HS-27A (cell line): ENCODE results near the gene SERINC4.
"Not testable (repeated sequence)": the region's sequence is repeated elsewhere in the genome, so short reads cannot be mapped to it uniquely, and the experiment has no call there.

Experiments used
- DNase-seq: peaks from one replicate; pipeline ENCODE4 v3.0.0-alpha.2; 2012; ENCODE audit warnings: low read depth, missing footprints

The SERINC4 gene

DNA sequence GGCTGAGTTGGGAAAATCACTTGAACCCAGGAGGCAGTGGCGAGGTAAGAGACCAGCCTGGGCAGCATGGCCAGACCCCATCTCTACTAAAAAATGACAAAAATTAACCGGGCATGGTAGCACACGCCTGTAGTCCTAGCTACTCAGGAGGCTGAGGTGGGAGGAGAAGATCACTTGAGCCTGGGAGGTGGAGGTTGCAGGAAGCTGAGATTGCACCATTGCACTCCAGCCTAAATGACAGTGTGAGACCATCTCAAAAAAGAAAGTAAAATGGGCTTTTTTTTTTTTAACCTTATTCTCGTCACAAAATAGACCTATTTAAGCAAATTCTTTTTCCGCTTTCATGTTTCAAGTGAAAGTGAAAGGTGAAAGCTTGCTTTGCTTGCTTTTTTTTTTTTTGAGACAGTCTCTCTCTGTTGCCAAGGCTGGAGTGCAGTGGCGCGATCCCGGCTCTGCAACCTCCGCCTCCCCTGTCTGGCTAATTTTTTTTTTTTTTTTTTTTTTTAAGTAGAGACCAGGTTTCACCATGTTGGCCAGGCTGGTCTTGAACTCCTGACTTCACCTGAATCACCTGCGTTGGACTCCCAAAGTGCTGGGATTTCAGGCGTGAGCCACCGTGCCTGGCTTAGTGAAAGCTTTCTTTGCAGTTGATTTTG is 50.2 kb downstream of the SERINC4 start:
- no peak for DNase-seq

DNA sequence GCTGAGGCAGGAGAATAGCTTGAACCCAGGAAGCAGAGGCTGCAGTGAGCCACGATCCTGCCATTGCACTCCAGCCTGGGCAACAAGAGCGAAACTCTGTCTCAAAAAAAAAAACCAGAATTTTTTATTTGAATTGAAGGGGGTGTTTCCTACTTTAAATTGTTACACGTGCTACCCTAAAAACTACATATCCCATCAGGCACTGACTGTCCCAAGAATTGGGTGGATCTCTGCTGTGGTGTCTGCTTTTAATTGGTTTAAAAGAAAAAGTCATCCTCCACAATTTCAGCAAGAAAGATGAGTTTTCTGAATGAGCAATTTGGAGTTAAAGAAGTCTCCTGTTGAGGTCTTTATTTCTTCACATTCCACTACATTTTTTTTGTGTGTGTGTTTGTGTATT is 51.6 kb downstream of the SERINC4 start:
- DNase-seq: no peak

DNA sequence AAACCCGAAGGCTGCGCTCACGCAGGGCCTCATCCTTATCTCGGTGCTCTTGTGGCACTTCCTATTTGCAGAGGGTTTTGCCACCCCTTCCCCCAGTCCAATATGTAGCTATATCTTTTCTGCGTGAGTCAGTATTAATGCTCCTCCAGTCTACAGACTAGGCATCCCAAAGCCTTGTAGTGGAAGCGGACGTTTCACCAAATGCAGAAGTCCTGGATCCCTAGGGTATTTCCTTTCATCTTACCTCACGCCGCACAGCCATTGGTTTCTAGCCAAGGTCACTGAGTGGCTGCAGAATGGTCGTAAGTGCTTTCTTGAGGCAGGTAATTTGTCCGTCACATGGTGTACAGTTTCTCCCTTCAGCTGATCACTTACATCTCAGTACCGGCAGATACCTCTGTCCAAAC is 53.1 kb downstream of the SERINC4 start:
- not testable (repeated sequence) for DNase-seq

DNA sequence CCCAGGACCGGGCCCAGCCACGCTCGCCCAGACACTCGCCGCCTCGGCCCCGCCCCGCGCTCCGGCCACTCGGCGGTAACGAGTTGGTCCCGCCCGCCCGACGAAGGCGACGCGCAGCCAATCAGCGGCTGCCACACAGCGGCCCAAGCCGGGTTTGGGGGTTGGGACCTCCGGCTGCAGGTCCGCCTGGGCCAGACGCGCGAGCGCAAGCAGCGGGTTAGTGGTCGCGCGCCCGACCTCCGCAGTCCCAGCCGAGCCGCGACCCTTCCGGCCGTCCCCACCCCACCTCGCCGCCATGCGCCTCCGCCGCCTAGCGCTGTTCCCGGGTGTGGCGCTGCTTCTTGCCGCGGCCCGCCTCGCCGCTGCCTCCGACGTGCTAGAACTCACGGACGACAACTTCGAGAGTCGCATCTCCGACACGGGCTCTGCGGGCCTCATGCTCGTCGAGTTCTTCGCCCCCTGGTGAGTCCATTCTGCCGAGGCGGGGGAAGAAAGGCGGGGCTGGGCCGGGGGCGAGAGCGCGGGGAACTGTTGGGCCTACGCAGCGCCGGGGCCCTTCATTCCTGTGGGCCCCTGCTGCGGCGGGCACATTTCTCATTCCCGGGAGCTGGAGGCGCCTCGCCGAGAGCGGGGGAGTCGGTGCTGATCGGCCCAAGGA is 53.6 kb downstream of the SERINC4 start, which contains the start of gene PDIA3:
PDIA3 (plus strand) TSS at position 194 of the 658 bp plus-strand sequence; CDS start at position 296, 102 bp downstream.
- peak; percentile 64 for DNase-seq
